Mammary epithelial cell (primary cell): ENCODE data around the gene SLC2A6.

Source experiments
- EZH2 ChIP-seq: IDR thresholded peaks from 2 replicates; pipeline ENCODE4 v1.6.1; 2012; ENCODE audit warnings: low read length, inconsistent platforms, borderline replicate concordance
- TF ChIP-seq, protein P1 (sequence below), 2 donors: IDR thresholded peaks in 1 of 2; conservative IDR thresholded peaks in 1 of 2; 2 replicates each; pipeline ENCODE4 v1.5.1; 2011 to 2012; ENCODE audit warnings: inconsistent platforms in 2 of 2, low read length in 2 of 2, mild to moderate bottlenecking in 2 of 2, control low read depth in 1 of 2, low read depth in 1 of 2; ENCODE audit not compliant: insufficient read depth in 1 of 2; ENCODE audit errors: extremely low read depth in 1 of 2

DNA sequence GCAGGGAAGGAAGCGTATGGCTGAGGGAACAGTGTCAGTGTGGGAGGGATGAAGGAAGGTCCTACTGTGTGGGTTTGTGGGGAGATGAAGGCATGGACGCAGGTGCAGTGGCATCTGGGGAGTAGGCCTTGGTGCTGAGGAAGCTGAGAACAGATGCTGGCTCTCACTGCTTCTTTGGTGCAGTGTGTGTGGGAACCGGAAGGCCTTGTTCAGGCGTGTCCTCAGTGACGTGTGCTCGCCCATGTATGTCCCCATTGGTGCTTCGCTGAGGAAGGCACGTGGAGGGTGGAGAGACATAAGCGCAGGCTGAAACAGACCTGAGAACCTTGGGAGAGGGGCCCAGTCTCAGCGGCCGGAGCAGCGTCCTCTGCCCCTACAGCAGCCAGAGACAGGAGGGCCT is 38.0 kb downstream of the SLC2A6 start:
- TF ChIP-seq, protein P1, sequence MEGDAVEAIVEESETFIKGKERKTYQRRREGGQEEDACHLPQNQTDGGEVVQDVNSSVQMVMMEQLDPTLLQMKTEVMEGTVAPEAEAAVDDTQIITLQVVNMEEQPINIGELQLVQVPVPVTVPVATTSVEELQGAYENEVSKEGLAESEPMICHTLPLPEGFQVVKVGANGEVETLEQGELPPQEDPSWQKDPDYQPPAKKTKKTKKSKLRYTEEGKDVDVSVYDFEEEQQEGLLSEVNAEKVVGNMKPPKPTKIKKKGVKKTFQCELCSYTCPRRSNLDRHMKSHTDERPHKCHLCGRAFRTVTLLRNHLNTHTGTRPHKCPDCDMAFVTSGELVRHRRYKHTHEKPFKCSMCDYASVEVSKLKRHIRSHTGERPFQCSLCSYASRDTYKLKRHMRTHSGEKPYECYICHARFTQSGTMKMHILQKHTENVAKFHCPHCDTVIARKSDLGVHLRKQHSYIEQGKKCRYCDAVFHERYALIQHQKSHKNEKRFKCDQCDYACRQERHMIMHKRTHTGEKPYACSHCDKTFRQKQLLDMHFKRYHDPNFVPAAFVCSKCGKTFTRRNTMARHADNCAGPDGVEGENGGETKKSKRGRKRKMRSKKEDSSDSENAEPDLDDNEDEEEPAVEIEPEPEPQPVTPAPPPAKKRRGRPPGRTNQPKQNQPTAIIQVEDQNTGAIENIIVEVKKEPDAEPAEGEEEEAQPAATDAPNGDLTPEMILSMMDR (conservative IDR thresholded peaks at IDR 0.05 in 1 of 2, IDR thresholded peaks at IDR 0.05 in 1 of 2; ENCODE audit: extremely low read depth in 1 of 2, insufficient read depth in 1 of 2, low read depth in 1 of 2, low read length in 2 of 2): no peak
- TF ChIP-seq EZH2: no peak
